HG03175 (cell line): ENCODE results near the gene TBC1D19.

Source experiments
- ATAC-seq: cut with Tn5 transposase; IDR thresholded peaks from one replicate; pipeline ENCODE4 v1.9.1; 2021; ENCODE audit warnings: mild to moderate bottlenecking, moderate library complexity; ENCODE audit not compliant: unreplicated experiment

TBC1D19 gene

GRCh38 chr4:26729027-26729426 is 145.1 kb downstream of the TBC1D19 start:
- ATAC-seq, result no peak

GRCh38 chr4:26729547-26729946 is 145.7 kb downstream of the TBC1D19 start:
- no peak for ATAC-seq

- ATAC-seq, result peak; percentile 72
Observed at GRCh38 chr4:26731351-26732035, 147.6 kb downstream of the TBC1D19 start.

- ATAC-seq, result no peak
Observed at GRCh38 chr4:26732356-26732755, 148.5 kb downstream of the TBC1D19 start.

- ATAC-seq, result no peak
Observed at GRCh38 chr4:26736621-26737020, 152.7 kb downstream of the TBC1D19 start.

- ATAC-seq, result no peak
Observed at GRCh38 chr4:26737385-26737784, 153.5 kb downstream of the TBC1D19 start.

GRCh38 chr4:26741491-26741871 is 157.6 kb downstream of the TBC1D19 start:
- ATAC-seq, result no peak

DNA sequence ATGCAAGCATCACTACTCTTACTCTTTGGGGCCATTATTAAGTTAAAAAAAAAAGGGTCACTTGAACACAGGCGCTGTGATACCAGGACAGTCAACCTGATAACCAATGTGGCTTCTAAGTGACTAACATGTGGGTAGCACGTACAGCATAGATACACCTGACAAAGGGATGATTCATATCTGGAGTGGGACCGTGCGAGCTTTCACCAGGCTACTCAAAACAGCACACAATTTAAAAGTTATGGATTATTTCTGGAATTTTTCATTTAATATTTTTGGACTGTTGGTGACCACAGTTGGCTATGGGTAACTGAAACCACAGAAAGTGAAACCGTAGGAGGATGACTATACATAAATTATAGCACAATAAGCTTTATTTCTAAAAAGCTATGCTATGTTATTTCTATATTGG is 162.9 kb downstream of the TBC1D19 start:
- peak; percentile 100 for ATAC-seq

DNA sequence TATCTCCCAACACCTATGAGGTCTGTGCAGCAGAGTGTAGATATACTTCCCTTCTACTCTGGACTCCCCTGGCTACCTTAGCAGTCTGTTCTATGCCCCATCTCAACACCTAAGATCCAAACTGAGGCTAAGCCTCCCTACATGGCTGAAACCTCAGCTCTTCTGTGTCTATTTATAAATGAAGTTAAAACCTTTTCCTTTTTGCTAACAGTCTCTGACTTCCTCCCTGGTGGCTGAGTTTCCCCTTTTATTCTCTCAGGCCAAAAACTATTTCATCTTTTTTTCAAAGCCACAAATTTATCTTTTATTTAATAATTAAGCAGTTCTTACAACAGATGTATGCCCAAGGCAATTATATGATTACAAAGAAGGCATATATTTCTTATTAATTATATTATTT is 164.9 kb downstream of the TBC1D19 start:
- no peak for ATAC-seq

DNA sequence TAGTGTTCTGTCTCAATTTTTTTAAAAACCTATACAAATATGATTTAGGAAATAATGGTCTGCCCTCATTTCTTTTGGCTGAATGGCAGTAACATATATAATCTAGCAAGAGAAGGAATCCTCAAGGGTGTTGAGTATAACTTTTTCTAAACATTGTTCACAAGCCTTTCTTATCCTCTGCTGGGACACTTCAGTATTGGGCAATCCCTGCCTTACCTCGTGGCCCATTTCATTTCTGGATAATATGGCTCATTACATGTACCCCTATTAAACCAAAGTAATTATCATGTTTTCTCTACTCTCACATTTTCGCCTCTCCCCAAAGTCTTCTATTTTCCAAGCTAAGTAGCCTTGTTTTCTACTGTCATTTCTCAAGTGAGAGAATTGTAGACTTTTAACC is 166.0 kb downstream of the TBC1D19 start:
- ATAC-seq, result no peak

GRCh38 chr4:26751004-26751403 is 167.1 kb downstream of the TBC1D19 start:
- no peak for ATAC-seq

GRCh38 chr4:26751838-26752237 is 168.0 kb downstream of the TBC1D19 start:
- ATAC-seq, result peak; percentile 94

DNA sequence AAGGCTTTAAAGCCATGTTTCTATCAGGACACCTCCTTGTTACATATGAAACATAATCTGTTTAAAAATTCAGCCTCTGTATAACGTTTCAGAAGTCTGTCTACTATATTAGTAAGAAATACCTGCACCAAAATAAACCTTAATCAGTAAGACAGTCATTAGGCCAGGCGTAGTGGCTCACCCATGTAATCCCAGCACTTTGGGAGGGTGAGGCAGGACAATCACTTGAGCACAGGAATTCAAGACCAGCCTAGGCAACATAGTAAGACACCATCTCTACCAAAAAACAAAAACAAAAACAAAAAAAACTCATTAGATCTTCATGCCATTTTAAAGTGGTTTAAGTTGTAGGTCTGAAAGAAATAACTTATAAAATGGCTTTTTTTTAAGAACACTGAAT is 169.3 kb downstream of the TBC1D19 start:
- no peak for ATAC-seq

GRCh38 chr4:26753617-26754016 is 169.7 kb downstream of the TBC1D19 start:
- ATAC-seq, result no peak

DNA sequence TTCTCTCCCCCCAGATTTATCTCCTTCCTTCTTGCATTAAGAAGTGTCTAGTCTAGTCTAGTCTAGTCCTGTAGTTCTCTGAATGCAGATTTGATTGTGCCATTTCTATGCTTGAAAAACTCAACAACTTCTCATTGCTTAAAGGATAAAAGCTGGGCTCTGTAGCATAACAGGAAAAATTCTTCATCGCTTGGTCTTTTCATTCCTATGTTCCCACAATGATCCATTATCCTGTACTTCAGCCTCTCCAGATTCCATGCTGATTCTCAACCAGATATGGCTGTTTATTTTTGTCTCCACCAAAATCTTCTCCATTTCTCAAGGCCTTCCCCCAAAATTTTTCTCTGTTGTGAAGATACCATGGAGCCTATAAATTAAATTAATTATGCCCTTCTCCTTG is 173.9 kb downstream of the TBC1D19 start:
- no peak for ATAC-seq

GRCh38 chr4:26758899-26759298 is 175.0 kb downstream of the TBC1D19 start:
- ATAC-seq, result no peak

DNA sequence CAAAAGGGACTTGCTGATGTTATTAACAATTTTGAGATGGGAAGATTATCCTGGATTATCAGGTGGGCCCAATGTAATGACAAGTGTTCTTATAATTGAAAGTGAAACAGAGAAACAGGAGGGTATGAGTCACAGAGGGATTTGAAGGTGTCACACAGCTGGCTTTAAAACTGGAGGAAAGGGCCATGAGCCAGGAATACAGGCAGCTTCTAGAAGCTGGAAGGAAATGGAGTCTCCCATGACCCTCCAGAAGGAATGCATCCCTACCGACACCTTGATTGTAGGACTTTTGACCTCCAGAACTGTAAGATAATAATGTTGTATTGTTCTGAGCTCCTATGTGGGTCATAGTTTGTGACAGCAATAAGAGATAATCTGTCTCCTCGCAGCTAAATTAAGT is 178.8 kb downstream of the TBC1D19 start:
- ATAC-seq, result no peak

GRCh38 chr4:26763063-26763462 is 179.2 kb downstream of the TBC1D19 start:
- no peak for ATAC-seq

GRCh38 chr4:26763648-26764047 is 179.8 kb downstream of the TBC1D19 start:
- ATAC-seq, result no peak

GRCh38 chr4:26764231-26764630 is 180.3 kb downstream of the TBC1D19 start:
- ATAC-seq, result no peak

GRCh38 chr4:26765515-26765914 is 181.6 kb downstream of the TBC1D19 start:
- no peak for ATAC-seq

- ATAC-seq, result no peak
Observed at GRCh38 chr4:26766141-26766540, 182.3 kb downstream of the TBC1D19 start.
